Activated CD4-positive, alpha-beta T cell treated with anti-CD3 and anti-CD28 coated beads, Interleukin-2, amount 10 ng/mL, durations not matched to agents 7 days and 5 days (primary cell): ENCODE data around the gene CEP162. TPM values are rescaled to one million over a fixed set of nuclear protein-coding genes. Genes with fewer than 3 reads are reported as not detected.
"Not testable (repeated sequence)": the region's sequence is repeated elsewhere in the genome, so short reads cannot be mapped to it uniquely, and the experiment has no call there.

Experiments
- CTCF ChIA-PET: fragments of 350-600 bp; sonication (Branson Sonifier 250); formaldehyde crosslinking; loops from one replicate; lab custom pipeline; 2021; ENCODE audit warnings: antibody characterized with exemption; lab: Charles Lee
- POLR2A ChIA-PET: fragments of 350-600 bp; sonication (Branson Sonifier 250); formaldehyde crosslinking; loops from one replicate; lab custom pipeline; 2021; ENCODE audit warnings: antibody characterized with exemption; lab: Charles Lee
- DNase-seq: peaks from one replicate; pipeline ENCODE4 v3.0.0-alpha.2; 2020
- H3K27ac Mint-ChIP-seq: one replicate; pipeline ENCODE4 v1.8.0; 2021; ENCODE audit warnings: mild to moderate bottlenecking, moderate library complexity, mixed read lengths
- H3K27me3 Mint-ChIP-seq: one replicate; pipeline ENCODE4 v1.8.0; 2021; ENCODE audit warnings: mixed read lengths
- H3K36me3 Mint-ChIP-seq: one replicate; pipeline ENCODE4 v1.8.0; 2021; ENCODE audit warnings: low read depth, mixed read lengths
- H3K4me1 Mint-ChIP-seq: one replicate; pipeline ENCODE4 v1.8.0; 2021; ENCODE audit warnings: mixed read lengths
- H3K4me3 Mint-ChIP-seq: one replicate; pipeline ENCODE4 v1.8.0; 2021; ENCODE audit warnings: mild to moderate bottlenecking, moderate library complexity, mixed read lengths
- H3K9me3 Mint-ChIP-seq: one replicate; pipeline ENCODE4 v1.8.0; 2021; ENCODE audit warnings: mixed read lengths
- total RNA-seq, 2 experiments: library from RNA; stranded (reverse); gene quantifications; one replicate each; pipeline ENCODE4 v1.2.3, GENCODE V29; 2021

Gene CEP162
- total RNA-seq, 2 experiments from 2014 or later = 10.6 to 11.5 TPM

- H3K4me3 Mint-ChIP-seq = no peak overlapping the region
- no peak overlapping the region for H3K27ac Mint-ChIP-seq
- no peak for DNase-seq
- H3K4me1 Mint-ChIP-seq = no peaks in the 10 kb centered on the region
- CTCF ChIA-PET = interaction anchor here (1.1 to 1.7 kb wide), 2 partner anchors 10 kb away, joined by 3 to 6 read pairs; partner anchors contain the start of gene CEP162
- no peaks in the 10 kb centered on the region for H3K27me3 Mint-ChIP-seq
- POLR2A ChIA-PET = no interaction called here
- no peaks in the 10 kb centered on the region for H3K36me3 Mint-ChIP-seq
- H3K9me3 Mint-ChIP-seq = no peaks in the 10 kb centered on the region
Measured at GRCh38 chr6:84218091-84218490, 9.4 kb downstream of the CEP162 start.

GRCh38 chr6:84213217-84213616, 14.2 kb downstream of the CEP162 start:
- Mint-ChIP-seq H3K27ac (no peak overlapping the region), H3K36me3 (peaks cover 12% of the 10 kb centered on the region), H3K9me3 (no peaks in the 10 kb centered on the region), H3K27me3 (no peaks in the 10 kb centered on the region), H3K4me1 (no peaks in the 10 kb centered on the region), H3K4me3 (no peak overlapping the region)
- DNase-seq = no peak
- ChIA-PET POLR2A (interaction anchor here (0.6 kb wide), 1 partner anchor 267 kb away, joined by 3 read pairs; no protein-coding TSS in a partner anchor), CTCF (interaction anchor here (1.4 kb wide), 1 partner anchor 12 kb away, joined by 3 read pairs; no protein-coding TSS in a partner anchor)

- Mint-ChIP-seq H3K36me3 (peaks cover 33% of the 10 kb centered on the region), H3K9me3 (peaks cover 2% of the 10 kb centered on the region), H3K27ac (no peak overlapping the region), H3K4me1 (no peaks in the 10 kb centered on the region), H3K4me3 (no peak overlapping the region), H3K27me3 (no peaks in the 10 kb centered on the region)
- DNase-seq = no peak
- POLR2A ChIA-PET = no interaction called here
- CTCF ChIA-PET = interaction anchor here (1.4 kb wide), 1 partner anchor 24 kb away, joined by 4 read pairs; no protein-coding TSS in a partner anchor
Measured at GRCh38 chr6:84204011-84204410, 23.4 kb downstream of the CEP162 start.

- H3K9me3 Mint-ChIP-seq, POLR2A ChIA-PET, H3K4me1 Mint-ChIP-seq, CTCF ChIA-PET, H3K27me3 Mint-ChIP-seq, DNase-seq, H3K27ac Mint-ChIP-seq, H3K4me3 Mint-ChIP-seq: not testable (repeated sequence)
- peaks cover 28% of the 10 kb centered on the region for H3K36me3 Mint-ChIP-seq
Measured at GRCh38 chr6:84199987-84200386, 27.5 kb downstream of the CEP162 start.

- peaks cover 2% of the 10 kb centered on the region for H3K9me3 Mint-ChIP-seq
- no peaks in the 10 kb centered on the region for H3K27me3 Mint-ChIP-seq
- H3K36me3 Mint-ChIP-seq = peaks cover 31% of the 10 kb centered on the region
- CTCF ChIA-PET = interaction anchor here (0.6 kb wide), 1 partner anchor 63 kb away, joined by 3 read pairs; no protein-coding TSS in a partner anchor
- no peaks in the 10 kb centered on the region for H3K4me1 Mint-ChIP-seq
- POLR2A ChIA-PET = no interaction called here
- no peak overlapping the region for H3K27ac Mint-ChIP-seq
- no peak overlapping the region for H3K4me3 Mint-ChIP-seq
- DNase-seq = no peak
Measured at GRCh38 chr6:84197708-84198107, 29.7 kb downstream of the CEP162 start.

- ChIA-PET POLR2A (no interaction called here), CTCF (no interaction called here)
- peaks cover 6% of the 10 kb centered on the region for H3K9me3 Mint-ChIP-seq
- H3K36me3 Mint-ChIP-seq = peaks cover 54% of the 10 kb centered on the region
- DNase-seq = no peak
- H3K27me3 Mint-ChIP-seq = no peaks in the 10 kb centered on the region
- H3K4me1 Mint-ChIP-seq = no peaks in the 10 kb centered on the region
- no peak overlapping the region for H3K4me3 Mint-ChIP-seq
- H3K27ac Mint-ChIP-seq = no peak overlapping the region
Measured at GRCh38 chr6:84193114-84193708, 34.2 kb downstream of the CEP162 start.

GRCh38 chr6:84191802-84192201, 35.6 kb downstream of the CEP162 start:
- Mint-ChIP-seq H3K36me3 (peaks cover 51% of the 10 kb centered on the region), H3K9me3 (peaks cover 6% of the 10 kb centered on the region), H3K27ac (no peak overlapping the region), H3K4me1 (no peaks in the 10 kb centered on the region), H3K4me3 (no peak overlapping the region), H3K27me3 (no peaks in the 10 kb centered on the region)
- ChIA-PET CTCF (interaction anchor here (1.0 kb wide), 1 partner anchor 18 kb away, joined by 3 read pairs; no protein-coding TSS in a partner anchor), POLR2A (no interaction called here)
- DNase-seq = no peak

GRCh38 chr6:84189356-84189755, 38.1 kb downstream of the CEP162 start:
- H3K9me3 Mint-ChIP-seq = not testable (repeated sequence)

GRCh38 chr6:84183430-84183829, 44.0 kb downstream of the CEP162 start:
- CTCF ChIA-PET = no interaction called here
- H3K9me3 Mint-ChIP-seq = no peaks in the 10 kb centered on the region
- POLR2A ChIA-PET = no interaction called here
- H3K36me3 Mint-ChIP-seq = peaks cover 15% of the 10 kb centered on the region
- no peak for DNase-seq
- no peak overlapping the region for H3K4me3 Mint-ChIP-seq
- no peaks in the 10 kb centered on the region for H3K27me3 Mint-ChIP-seq
- H3K4me1 Mint-ChIP-seq = no peaks in the 10 kb centered on the region
- H3K27ac Mint-ChIP-seq = no peak overlapping the region

More at GRCh38 chr6:84189356-84189755, 38.1 kb downstream of the CEP162 start:
- H3K27ac Mint-ChIP-seq, H3K27me3 Mint-ChIP-seq, DNase-seq, CTCF ChIA-PET, H3K4me1 Mint-ChIP-seq, H3K4me3 Mint-ChIP-seq, POLR2A ChIA-PET: not testable (repeated sequence)
- peaks cover 33% of the 10 kb centered on the region for H3K36me3 Mint-ChIP-seq

GRCh38 chr6:84182001-84182400, 45.4 kb downstream of the CEP162 start:
- Mint-ChIP-seq H3K4me3 (no peak overlapping the region), H3K4me1 (no peaks in the 10 kb centered on the region), H3K9me3 (no peaks in the 10 kb centered on the region), H3K27ac (no peak overlapping the region), H3K27me3 (no peaks in the 10 kb centered on the region), H3K36me3 (peaks cover 16% of the 10 kb centered on the region)
- no peak for DNase-seq
- ChIA-PET POLR2A (no interaction called here), CTCF (no interaction called here)

GRCh38 chr6:84177241-84177640, 50.2 kb downstream of the CEP162 start:
- ChIA-PET CTCF (no interaction called here), POLR2A (no interaction called here)
- Mint-ChIP-seq H3K36me3 (peaks cover 24% of the 10 kb centered on the region), H3K4me3 (no peak overlapping the region), H3K27ac (no peak overlapping the region), H3K27me3 (no peaks in the 10 kb centered on the region), H3K4me1 (no peaks in the 10 kb centered on the region), H3K9me3 (no peaks in the 10 kb centered on the region)
- no peak for DNase-seq

GRCh38 chr6:84172574-84172973, 54.9 kb downstream of the CEP162 start:
- ChIA-PET CTCF (interaction anchor here (0.8 kb wide), 1 partner anchor 93 kb away, joined by 4 read pairs; no protein-coding TSS in a partner anchor), POLR2A (no interaction called here)
- DNase-seq = no peak
- Mint-ChIP-seq H3K4me3 (no peak overlapping the region), H3K9me3 (no peaks in the 10 kb centered on the region), H3K36me3 (peaks cover 12% of the 10 kb centered on the region), H3K27ac (no peak overlapping the region), H3K4me1 (no peaks in the 10 kb centered on the region), H3K27me3 (no peaks in the 10 kb centered on the region)

GRCh38 chr6:84172080-84172479, 55.4 kb downstream of the CEP162 start:
- Mint-ChIP-seq H3K36me3 (peaks cover 12% of the 10 kb centered on the region), H3K9me3 (no peaks in the 10 kb centered on the region), H3K4me3 (no peak overlapping the region), H3K4me1 (no peaks in the 10 kb centered on the region), H3K27me3 (no peaks in the 10 kb centered on the region), H3K27ac (peak overlapping the region; percentile 25)
- ChIA-PET POLR2A (no interaction called here), CTCF (interaction anchor here (0.8 kb wide), 1 partner anchor 92 kb away, joined by 4 read pairs; no protein-coding TSS in a partner anchor)
- DNase-seq = no peak
